ENCODE data around the gene ASCL5.

Gene ASCL5

DNA sequence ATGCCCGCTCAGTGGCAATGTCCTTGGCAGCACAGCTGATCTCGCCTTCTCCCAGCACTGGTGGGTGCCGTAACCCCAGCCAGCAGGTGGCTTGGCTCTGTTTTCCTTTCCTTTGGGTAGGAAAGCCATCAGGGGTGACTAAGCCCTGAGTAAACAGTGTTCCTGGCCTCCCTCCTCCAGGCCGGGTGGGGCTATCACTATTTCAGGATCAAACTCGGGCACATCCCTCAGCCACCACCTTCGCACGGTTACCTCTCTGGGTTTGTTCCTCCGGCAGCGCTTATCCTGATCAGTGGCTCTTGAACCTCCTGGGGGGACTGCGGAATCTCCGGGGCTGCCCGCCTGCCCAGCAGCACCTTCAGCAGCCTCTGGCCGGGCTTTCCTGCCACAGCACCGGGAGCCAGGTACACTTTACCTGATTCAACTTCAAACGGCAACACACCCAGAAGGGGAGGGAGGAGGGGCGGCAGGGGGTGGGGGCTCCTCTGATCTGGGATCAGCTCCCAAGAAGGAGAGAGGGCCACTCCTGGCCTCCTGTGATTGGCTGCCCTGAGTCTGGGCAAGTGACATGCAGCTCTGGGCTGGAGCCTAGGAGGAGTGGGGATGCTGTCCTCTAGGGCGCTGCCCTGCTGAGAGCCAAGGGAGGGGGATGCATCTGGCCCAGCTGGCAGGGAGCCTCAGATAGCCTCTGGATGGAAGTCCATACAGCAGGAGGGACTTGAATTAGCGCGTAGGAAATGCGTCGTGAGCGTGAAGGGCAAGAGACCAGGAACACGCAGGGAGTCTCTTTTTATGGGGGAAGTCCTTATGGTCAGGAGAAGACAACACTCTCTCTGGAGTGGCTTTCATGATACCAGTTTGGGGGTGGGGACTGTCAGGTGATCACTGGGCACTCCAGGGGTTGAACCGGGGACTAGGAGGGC lies at the start of gene ASCL5:
Gene ASCL5, minus strand, starts transcription at position 353 of the 923 bp plus-strand sequence. CDS start 11,812 bp downstream, outside the sequence.
- H3K36me3 Mint-ChIP-seq (ENCODE audit: low read depth), result peaks cover 9% of the 10 kb centered on the region
- no peak within 1 kb of the TSS for H3K4me3 Mint-ChIP-seq
- H3K9me3 Mint-ChIP-seq, result peaks cover 4% of the 10 kb centered on the region

GRCh38 chr1:201175820-201176500 lies 49.0 kb upstream of the ASCL5 start:
- Mint-ChIP-seq H3K4me3 (no peak overlapping the region), H3K27me3 (ENCODE audit: low read depth, poor library complexity) (peaks cover 61% of the 10 kb centered on the region), H3K36me3 (ENCODE audit: low read depth) (no peaks in the 10 kb centered on the region), H3K9me3 (peaks cover 15% of the 10 kb centered on the region), H3K27ac (no peak overlapping the region), H3K4me1 (peaks cover 49% of the 10 kb centered on the region)
- no peak for DNase-seq
- no peak for TF ChIP-seq CTCF (IDR thresholded peaks at IDR 0.05)

More for the DNA sequence above, at the start of gene ASCL5:
- peaks cover 39% of the 10 kb centered on the region for H3K27me3 Mint-ChIP-seq (ENCODE audit: low read depth, poor library complexity)
- DNase-seq, result no peak
- no peak within 1 kb of the TSS for H3K27ac Mint-ChIP-seq
- peaks cover 34% of the 10 kb centered on the region for H3K4me1 Mint-ChIP-seq
- TF ChIP-seq CTCF (IDR thresholded peaks at IDR 0.05), result no peak

DNA sequence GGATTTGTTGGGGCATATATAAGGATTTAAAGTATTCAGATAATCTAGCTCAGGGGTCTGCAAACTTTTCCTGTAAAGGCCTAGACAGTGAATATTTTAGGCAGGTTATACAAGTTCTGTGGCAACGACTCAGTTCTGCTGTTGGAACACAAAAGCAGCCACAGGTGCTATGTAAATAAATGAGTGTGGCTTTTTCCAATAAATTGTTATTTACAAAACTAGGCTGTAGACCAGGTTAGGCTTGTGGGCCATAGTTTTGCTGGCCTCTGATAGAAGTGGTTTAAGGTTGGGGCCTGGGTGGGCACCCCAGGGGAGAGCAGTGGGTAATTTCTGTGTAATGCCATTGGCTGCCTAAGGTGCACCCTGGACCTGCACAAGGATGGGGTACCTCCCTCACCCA lies 46.8 kb upstream of the ASCL5 start:
- Mint-ChIP-seq H3K27me3 (ENCODE audit: low read depth, poor library complexity) (peaks cover 50% of the 10 kb centered on the region), H3K4me1 (peaks cover 56% of the 10 kb centered on the region), H3K36me3 (ENCODE audit: low read depth) (no peaks in the 10 kb centered on the region), H3K9me3 (peaks cover 2% of the 10 kb centered on the region), H3K27ac (no peak overlapping the region), H3K4me3 (no peak overlapping the region)
- no peak for TF ChIP-seq CTCF (IDR thresholded peaks at IDR 0.05)
- no peak for DNase-seq

DNA sequence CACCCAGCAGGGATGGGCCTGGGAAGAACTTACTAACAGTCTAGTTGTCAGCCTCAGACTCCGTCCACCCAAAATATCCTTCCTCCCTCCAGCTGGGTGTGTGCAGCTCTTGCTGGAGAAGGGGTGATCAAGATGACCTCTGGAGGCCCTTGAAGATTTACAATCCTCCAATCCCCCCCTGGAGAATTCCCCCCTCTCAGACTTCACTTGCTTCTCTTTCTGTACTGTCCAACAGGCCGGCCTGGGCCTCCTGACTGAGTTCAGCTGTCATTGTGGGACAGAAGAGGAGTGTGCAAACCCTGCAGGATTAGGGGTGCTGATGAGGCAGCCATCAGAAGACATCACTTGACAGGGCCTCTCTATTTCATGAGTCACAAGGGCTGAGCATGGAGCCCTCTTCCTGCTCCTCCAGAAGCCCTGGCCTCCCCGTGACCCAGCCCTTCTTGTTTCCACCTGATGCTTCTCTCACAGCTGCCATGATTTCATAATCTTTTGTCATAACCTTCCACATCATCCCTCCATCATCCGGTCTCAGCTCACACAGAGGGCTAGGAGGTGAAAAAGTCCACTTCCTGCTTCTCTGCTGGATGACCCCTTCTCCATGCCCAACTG lies 46.1 kb upstream of the ASCL5 start:
- H3K4me3 Mint-ChIP-seq, result no peak overlapping the region
- H3K9me3 Mint-ChIP-seq, result no peaks in the 10 kb centered on the region
- H3K27me3 Mint-ChIP-seq (ENCODE audit: low read depth, poor library complexity), result peaks cover 49% of the 10 kb centered on the region
- H3K27ac Mint-ChIP-seq, result no peak overlapping the region
- TF ChIP-seq CTCF (IDR thresholded peaks at IDR 0.05), result no peak
- DNase-seq, result no peak
- peaks cover 56% of the 10 kb centered on the region for H3K4me1 Mint-ChIP-seq
- H3K36me3 Mint-ChIP-seq (ENCODE audit: low read depth), result no peaks in the 10 kb centered on the region

GRCh38 chr1:201172326-201172725 lies 45.3 kb upstream of the ASCL5 start:
- peaks cover 62% of the 10 kb centered on the region for H3K4me1 Mint-ChIP-seq
- H3K4me3 Mint-ChIP-seq, result peak overlapping the region; percentile 80
- H3K9me3 Mint-ChIP-seq, result no peaks in the 10 kb centered on the region
- no peak overlapping the region for H3K27ac Mint-ChIP-seq
- TF ChIP-seq CTCF (IDR thresholded peaks at IDR 0.05), result no peak
- DNase-seq, result no peak
- no peaks in the 10 kb centered on the region for H3K36me3 Mint-ChIP-seq (ENCODE audit: low read depth)
- peaks cover 42% of the 10 kb centered on the region for H3K27me3 Mint-ChIP-seq (ENCODE audit: low read depth, poor library complexity)
